Neuronal stem cell (in vitro differentiated cells): ENCODE data around the gene TYRO3.
A peak's percentile ranks its signal among the peaks of the same experiment; 100 is the strongest.

Source experiments
- DNase-seq: peaks from one replicate; pipeline ENCODE4 v3.0.0-alpha.2; 2013; ENCODE audit warnings: low spot score
- H2AFZ ChIP-seq: one replicate; pipeline ENCODE4 v1.6.1; 2013; ENCODE audit warnings: mild to moderate bottlenecking, low read length, inconsistent platforms
- H2AK5ac ChIP-seq: 2 replicates; pipeline ENCODE4 v1.6.1; 2013; ENCODE audit warnings: low read depth, mild to moderate bottlenecking, inconsistent platforms, low read length, moderate library complexity, mixed read lengths
- H2BK120ac ChIP-seq: 2 replicates; pipeline ENCODE4 v1.6.1; 2013; ENCODE audit warnings: low read depth, mild to moderate bottlenecking, inconsistent platforms, low read length, moderate library complexity, mixed read lengths
- H2BK12ac ChIP-seq: one replicate; pipeline ENCODE4 v1.6.1; 2013; ENCODE audit warnings: low read length, inconsistent platforms
- H2BK15ac ChIP-seq: 2 replicates; pipeline ENCODE4 v1.6.1; 2013; ENCODE audit warnings: mild to moderate bottlenecking, low read length, inconsistent platforms, mixed read lengths
- H2BK5ac ChIP-seq: one replicate; pipeline ENCODE4 v1.6.1; 2013; ENCODE audit warnings: inconsistent platforms, mild to moderate bottlenecking, low read length, moderate library complexity
- H3K14ac ChIP-seq: one replicate; pipeline ENCODE4 v1.6.1; 2013; ENCODE audit warnings: low read length, inconsistent platforms
- H3K18ac ChIP-seq: 2 replicates; pipeline ENCODE4 v1.6.1; 2013; ENCODE audit warnings: low read length, inconsistent platforms
- H3K23ac ChIP-seq: 2 replicates; pipeline ENCODE4 v1.6.1; 2013; ENCODE audit warnings: low read depth, mild to moderate bottlenecking, mixed read lengths, low read length, inconsistent platforms; ENCODE audit not compliant: poor library complexity
- H3K27ac ChIP-seq: replicated peaks from 3 replicates; pipeline ENCODE4 v1.5.1; 2013; ENCODE audit warnings: low read length, inconsistent platforms
- H3K27me3 ChIP-seq, 3 experiments: 2 replicates each; pipeline ENCODE4 v1.6.1; 2013; ENCODE audit warnings: low read length in 3 of 3, mild to moderate bottlenecking in 2 of 3, inconsistent platforms in 1 of 3, low read depth in 1 of 3, mixed read lengths in 1 of 3, moderate library complexity in 1 of 3; ENCODE audit not compliant: control insufficient read depth in 3 of 3, insufficient read depth in 3 of 3
- H3K36me3 ChIP-seq, 2 donors: replicated peaks in 1 of 2; 2 replicates each; pipeline ENCODE4 v1.6.1; 2013; ENCODE audit warnings: low read length in 2 of 2; ENCODE audit not compliant: control insufficient read depth in 2 of 2, insufficient read depth in 2 of 2
- H3K4ac ChIP-seq: 2 replicates; pipeline ENCODE4 v1.6.1; 2013; ENCODE audit warnings: inconsistent platforms, mild to moderate bottlenecking, low read length, moderate library complexity
- H3K4me1 ChIP-seq, 2 donors: 1 replicate in 1 of 2; 2 replicates in 1 of 2; pipeline ENCODE4 v1.6.1; 2013; ENCODE audit warnings: low read length in 2 of 2, low read depth in 1 of 2; ENCODE audit not compliant: control insufficient read depth in 2 of 2, insufficient read depth in 1 of 2
- H3K4me2 ChIP-seq: one replicate; pipeline ENCODE4 v1.6.1; 2013; ENCODE audit warnings: mild to moderate bottlenecking, low read length, inconsistent platforms; ENCODE audit not compliant: insufficient read depth, poor library complexity, severe bottlenecking
- H3K4me3 ChIP-seq, 2 donors: 2 replicates each; pipeline ENCODE4 v1.5.1; 2013; ENCODE audit warnings: low read length in 2 of 2, mild to moderate bottlenecking in 2 of 2, inconsistent platforms in 1 of 2, moderate library complexity in 1 of 2
- H3K79me1 ChIP-seq: one replicate; pipeline ENCODE4 v1.6.1; 2013; ENCODE audit warnings: low read depth, mild to moderate bottlenecking, inconsistent platforms, low read length, moderate library complexity
- H3K9ac ChIP-seq: one replicate; pipeline ENCODE4 v1.6.1; 2013; ENCODE audit warnings: mild to moderate bottlenecking, low read depth, low read length, inconsistent platforms; ENCODE audit not compliant: poor library complexity
- H3K9me3 ChIP-seq, 2 donors: replicated peaks in 1 of 2; 2 replicates each; pipeline versions ENCODE3 to v1.6.1; 2013; ENCODE audit warnings: low read length in 2 of 2, mild to moderate bottlenecking in 2 of 2, inconsistent platforms in 1 of 2, low read depth in 1 of 2, mixed read lengths in 1 of 2, moderate library complexity in 1 of 2; ENCODE audit not compliant: control insufficient read depth in 2 of 2, insufficient read depth in 1 of 2
- H4K8ac ChIP-seq: one replicate; pipeline ENCODE4 v1.6.1; 2013; ENCODE audit warnings: low read depth, mild to moderate bottlenecking, inconsistent platforms, low read length, moderate library complexity
- H4K91ac ChIP-seq: one replicate; pipeline ENCODE4 v1.6.1; 2013; ENCODE audit warnings: low read length, low read depth, mild to moderate bottlenecking, inconsistent platforms; ENCODE audit not compliant: poor library complexity
- WGBS, 2 donors: extraction: QIAGEN DNeasy Blood & Tissue Kit; methylation state at CpG; one replicate each; pipeline ENCODE4 v1.1.7; 2013; ENCODE audit warnings: missing lambda C conversion rate in 2 of 2, mixed read lengths in 1 of 2; ENCODE audit not compliant: insufficient read length in 2 of 2, insufficient replicate concordance in 1 of 2; ENCODE audit errors: extremely low coverage in 2 of 2; 5-methylcytosine and 5-hydroxymethylcytosine counted together

The TYRO3 gene

GRCh38 chr15:41512512-41512939 is 46.5 kb upstream of the TYRO3 start:
- H3K4ac ChIP-seq: no peak overlapping the region
- DNase-seq: no peak
- H3K36me3 ChIP-seq: peaks cover 2 to 13% of the 10 kb centered on the region in 2 donors
- H2AK5ac ChIP-seq: no peak overlapping the region
- no CpG with 5 or more reads among the region's 33 CpGs for WGBS, 2 donors
- peak overlapping the region; percentile 89 for H2AFZ ChIP-seq
- peaks cover 8 to 12% of the 10 kb centered on the region in 2 donors for H3K4me1 ChIP-seq
- no peak overlapping the region for H3K9ac ChIP-seq
- no peak overlapping the region for H3K27ac ChIP-seq
- no peak overlapping the region for H2BK12ac ChIP-seq
- H3K27me3 ChIP-seq: peaks cover 26 to 65% (median 56%) of the 10 kb centered on the region in 3 experiments
- peak overlapping the region in 1 of 2 donors; percentile 3 for H3K4me3 ChIP-seq
- H4K91ac ChIP-seq: no peak overlapping the region
- H4K8ac ChIP-seq: no peak overlapping the region
- H2BK5ac ChIP-seq: no peak overlapping the region
- no peak overlapping the region for H2BK15ac ChIP-seq
- H3K14ac ChIP-seq: no peak overlapping the region
- peak overlapping the region; percentile 55 for H3K18ac ChIP-seq
- no peaks in the 10 kb centered on the region for H3K9me3 ChIP-seq
- no peak overlapping the region for H3K4me2 ChIP-seq
- peak overlapping the region; percentile 92 for H3K23ac ChIP-seq
- H2BK120ac ChIP-seq: no peak overlapping the region
- H3K79me1 ChIP-seq: no peaks in the 10 kb centered on the region

GRCh38 chr15:41512940-41513505 is 46.0 kb upstream of the TYRO3 start:
- peak overlapping the region; percentile 92 for H3K23ac ChIP-seq
- H2AFZ ChIP-seq: peak overlapping the region; percentile 89
- peak; percentile 38 for DNase-seq
- H2BK12ac ChIP-seq: no peak overlapping the region
- peak overlapping the region; percentile 65 for H3K4me2 ChIP-seq
- no peak overlapping the region for H3K4ac ChIP-seq
- H3K18ac ChIP-seq: no peak overlapping the region
- no CpG with 5 or more reads among the region's 40 CpGs for WGBS, 2 donors
- H2BK120ac ChIP-seq: no peak overlapping the region
- peak overlapping the region in 1 of 2 donors; percentile 67 for H3K4me3 ChIP-seq
- H3K14ac ChIP-seq: peak overlapping the region; percentile 57
- H3K9ac ChIP-seq: no peak overlapping the region
- H2AK5ac ChIP-seq: no peak overlapping the region
- H4K91ac ChIP-seq: no peak overlapping the region
- no peak overlapping the region for H3K27ac ChIP-seq
- H3K4me1 ChIP-seq: peaks cover 8 to 12% of the 10 kb centered on the region in 2 donors
- H3K36me3 ChIP-seq: peaks cover 5 to 18% of the 10 kb centered on the region in 2 donors
- H2BK15ac ChIP-seq: no peak overlapping the region
- no peak overlapping the region for H4K8ac ChIP-seq
- no peaks in the 10 kb centered on the region for H3K9me3 ChIP-seq
- peaks cover 26 to 60% (median 52%) of the 10 kb centered on the region in 3 experiments for H3K27me3 ChIP-seq
- no peak overlapping the region for H2BK5ac ChIP-seq
- H3K79me1 ChIP-seq: no peaks in the 10 kb centered on the region

GRCh38 chr15:41513506-41514227 is 45.3 kb upstream of the TYRO3 start, which contains the start of gene LTK:
Gene LTK, minus strand, starts transcription at chr15:41513827. Its CDS starts 118 bp downstream, at chr15:41513709.
- Histone ChIP-seq H4K91ac (no peak within 1 kb of the TSS), H3K18ac (peak within 1 kb of the TSS; percentile 79), H3K27ac (no peak within 1 kb of the TSS), H3K4me2 (peak within 1 kb of the TSS; percentile 65), H3K4me1 (peaks cover 8 to 12% of the 10 kb centered on the region in 2 donors), H2AFZ (peak within 1 kb of the TSS; percentile 89), H2BK12ac (no peak within 1 kb of the TSS), H2AK5ac (no peak within 1 kb of the TSS), H3K9ac (peak within 1 kb of the TSS; percentile 47), H3K36me3 (peaks cover 5 to 20% of the 10 kb centered on the region in 2 donors), H2BK5ac (no peak within 1 kb of the TSS), H3K4me3 (peak within 1 kb of the TSS in 1 of 2 donors; percentile 67), H4K8ac (peak within 1 kb of the TSS; percentile 29), H3K27me3 (peaks cover 26 to 56% (median 50%) of the 10 kb centered on the region in 3 experiments), H2BK120ac (no peak within 1 kb of the TSS), H3K4ac (no peak within 1 kb of the TSS), H3K23ac (peak within 1 kb of the TSS; percentile 92), H3K9me3 (no peaks in the 10 kb centered on the region), H3K79me1 (no peaks in the 10 kb centered on the region), H2BK15ac (no peak within 1 kb of the TSS), H3K14ac (peak within 1 kb of the TSS; percentile 57)
- no CpG with 5 or more reads among the region's 33 CpGs for WGBS, 2 donors
- peak; percentile 32 for DNase-seq

GRCh38 chr15:41517895-41518449 is 41.0 kb upstream of the TYRO3 start:
- Histone ChIP-seq H3K4me2 (no peak overlapping the region), H3K9ac (no peak overlapping the region), H3K4ac (no peak overlapping the region), H2BK15ac (no peak overlapping the region), H3K18ac (no peak overlapping the region), H3K4me3 (no peak overlapping the region), H4K91ac (no peak overlapping the region), H3K4me1 (peaks cover 0 to 8% of the 10 kb centered on the region in 2 donors), H2BK120ac (peak overlapping the region; percentile 13), H3K27me3 (peaks cover 8 to 15% (median 14%) of the 10 kb centered on the region in 3 experiments), H2BK5ac (no peak overlapping the region), H3K9me3 (peaks cover 0 to 2% of the 10 kb centered on the region in 2 donors), H2AK5ac (no peak overlapping the region), H4K8ac (no peak overlapping the region), H3K27ac (no peak overlapping the region), H3K14ac (no peak overlapping the region), H2BK12ac (no peak overlapping the region), H3K79me1 (no peaks in the 10 kb centered on the region), H3K36me3 (peaks cover 12 to 46% of the 10 kb centered on the region in 2 donors), H2AFZ (no peak overlapping the region), H3K23ac (no peak overlapping the region)
- no peak for DNase-seq
- no CpG with 5 or more reads among the region's 8 CpGs for WGBS, 2 donors
